ENCODE data around the gene PRB2.
"Not testable (repeated sequence)": the region's sequence is repeated elsewhere in the genome, so short reads cannot be mapped to it uniquely, and the experiment has no call there.

The PRB2 gene

GRCh38 chr12:11395467-11395866 is at the start of gene PRB2:
Gene PRB2 (minus strand): TSS chr12:11395567. CDS start chr12:11395529, 38 bp downstream.
- DNase-seq = not testable (repeated sequence)

- no peak for DNase-seq
Measured at GRCh38 chr12:11437966-11438365, 42.6 kb upstream of the PRB2 start.

GRCh38 chr12:11433664-11434063 is 38.3 kb upstream of the PRB2 start:
- DNase-seq = no peak

- DNase-seq = no peak
Measured at GRCh38 chr12:11431486-11431885, 36.1 kb upstream of the PRB2 start.

GRCh38 chr12:11427341-11427740 is 32.0 kb upstream of the PRB2 start:
- no peak for DNase-seq

GRCh38 chr12:11412731-11413130 is 17.4 kb upstream of the PRB2 start:
- DNase-seq = no peak

- DNase-seq = no peak
Measured at GRCh38 chr12:11408096-11408495, 12.7 kb upstream of the PRB2 start.

- DNase-seq = no peak
Measured at GRCh38 chr12:11397366-11397765, 2.0 kb upstream of the PRB2 start.

- not testable (repeated sequence) for DNase-seq
Measured at GRCh38 chr12:11391456-11391855, 3.9 kb downstream of the PRB2 start.

GRCh38 chr12:11377420-11377819 is 17.9 kb downstream of the PRB2 start:
- DNase-seq = not testable (repeated sequence)

- no peak for DNase-seq
Measured at GRCh38 chr12:11361151-11361550, 34.2 kb downstream of the PRB2 start.

- DNase-seq = not testable (repeated sequence)
Measured at GRCh38 chr12:11360205-11360883, 35.0 kb downstream of the PRB2 start.

GRCh38 chr12:11351736-11352135 is 43.6 kb downstream of the PRB2 start:
- not testable (repeated sequence) for DNase-seq

GRCh38 chr12:11348439-11348838 is 46.9 kb downstream of the PRB2 start:
- no peak for DNase-seq

- no peak for DNase-seq
Measured at GRCh38 chr12:11347810-11348209, 47.6 kb downstream of the PRB2 start.

- no peak for DNase-seq
Measured at GRCh38 chr12:11344500-11344899, 50.9 kb downstream of the PRB2 start.
